OCI-M1 (cell line): ENCODE results near the gene VAMP8.
"Not testable (repeated sequence)": the region's sequence is repeated elsewhere in the genome, so short reads cannot be mapped to it uniquely, and the experiment has no call there.

Experiments used
- DNase-seq: peaks from one replicate; lab custom pipeline; 2025; lab: John Stamatoyannopoulos, UW

VAMP8 gene

GRCh38 chr2:85547089-85547858 lies 30.1 kb upstream of the VAMP8 start:
- DNase-seq = no peak

GRCh38 chr2:85547859-85548607 lies 29.4 kb upstream of the VAMP8 start:
- no peak for DNase-seq

GRCh38 chr2:85548608-85548900 lies 28.8 kb upstream of the VAMP8 start:
- no peak for DNase-seq

GRCh38 chr2:85549095-85549494 lies 28.3 kb upstream of the VAMP8 start:
- DNase-seq = no peak

GRCh38 chr2:85549826-85550225 lies 27.6 kb upstream of the VAMP8 start:
- DNase-seq = no peak

GRCh38 chr2:85550486-85550885 lies 26.9 kb upstream of the VAMP8 start:
- no peak for DNase-seq

- peak; percentile 79 for DNase-seq
These were observed 25.4 kb upstream of the VAMP8 start for GRCh38 chr2:85551698-85552678.

- DNase-seq = no peak
These were observed 24.2 kb upstream of the VAMP8 start for GRCh38 chr2:85553184-85553583.

GRCh38 chr2:85554980-85555612 lies 22.3 kb upstream of the VAMP8 start:
- DNase-seq = no peak

- DNase-seq = no peak
These were observed 20.3 kb upstream of the VAMP8 start for GRCh38 chr2:85557130-85557529.

GRCh38 chr2:85558160-85558559 lies 19.2 kb upstream of the VAMP8 start:
- DNase-seq = no peak

GRCh38 chr2:85560403-85560726 lies 17.0 kb upstream of the VAMP8 start:
- DNase-seq = not testable (repeated sequence)

- no peak for DNase-seq
These were observed 16.5 kb upstream of the VAMP8 start for GRCh38 chr2:85560812-85561279.

GRCh38 chr2:85561280-85562212 lies 15.8 kb upstream of the VAMP8 start, which contains the start of gene GGCX:
GGCX (minus strand) TSS chr2:85561493; CDS start chr2:85561428, 65 bp downstream.
- peak; percentile 94 for DNase-seq

GRCh38 chr2:85564144-85564563 lies 13.2 kb upstream of the VAMP8 start:
- DNase-seq = peak; percentile 80

- no peak for DNase-seq
These were observed 11.1 kb upstream of the VAMP8 start for GRCh38 chr2:85566265-85566664.

GRCh38 chr2:85575739-85576138 lies 1.6 kb upstream of the VAMP8 start:
- no peak for DNase-seq

- no peak for DNase-seq
These were observed 362 bp upstream of the VAMP8 start for GRCh38 chr2:85577063-85577385.

- peak; percentile 84 for DNase-seq
These were observed 1.1 kb downstream of the VAMP8 start for GRCh38 chr2:85578243-85579180.
